H1 (cell line): ENCODE results near the gene PRXL2B. TPM values are rescaled to one million over a fixed set of nuclear protein-coding genes. Genes with fewer than 3 reads are reported as not detected.

Experiments
- CTCF ChIA-PET: fragments of 300-600 bp; sonication (Branson Sonifier 250); formaldehyde crosslinking; loops from one replicate; lab custom pipeline; 2021; ENCODE audit not compliant: partially characterized antibody; lab: Charles Lee
- POLR2A ChIA-PET: fragments of 300-600 bp; sonication (Branson Sonifier 250); formaldehyde crosslinking; loops from one replicate; lab custom pipeline; 2021; ENCODE audit warnings: inconsistent platforms; ENCODE audit not compliant: partially characterized antibody; lab: Charles Lee
- DNase-seq, 2 experiments: peaks; one replicate each; pipeline versions ENCODE4 v3.0.0 to v3.0.0-alpha.2; 2010 to 2022; ENCODE audit warnings: low spot score in 2 of 2, low read depth in 1 of 2, mixed read lengths in 1 of 2
- FAIRE-seq: peaks from 2 replicates; lab custom pipeline; 2011; peaks lifted over from hg19 to GRCh38; lab: Jason Lieb, UNC
- H2AFZ ChIP-seq: 2 replicates; pipeline ENCODE4 v1.8.1; 2012; ENCODE audit warnings: low read length, inconsistent platforms
- H2AK5ac ChIP-seq: 2 replicates; pipeline ENCODE4 v1.6.1; 2013; ENCODE audit warnings: low read depth, low read length
- H2BK120ac ChIP-seq: replicated peaks from 2 replicates; pipeline ENCODE3; 2013; ENCODE audit warnings: low read depth, low read length, inconsistent platforms
- H2BK12ac ChIP-seq: 2 replicates; pipeline ENCODE4 v1.6.1; 2013; ENCODE audit warnings: low read depth, low read length
- H2BK15ac ChIP-seq: 2 replicates; pipeline ENCODE4 v1.6.1; 2013; ENCODE audit warnings: low read length
- H2BK20ac ChIP-seq: 2 replicates; pipeline ENCODE4 v1.6.1; 2013; ENCODE audit warnings: low read length
- H2BK5ac ChIP-seq: 2 replicates; pipeline ENCODE4 v1.6.1; 2013; ENCODE audit warnings: low read depth, low read length
- H3K14ac ChIP-seq: 2 replicates; pipeline ENCODE4 v1.6.1; 2013; ENCODE audit warnings: inconsistent platforms; ENCODE audit not compliant: insufficient read length
- H3K18ac ChIP-seq: 2 replicates; pipeline ENCODE4 v1.6.1; 2013; ENCODE audit warnings: low read length; ENCODE audit errors: extremely low read depth
- H3K23ac ChIP-seq: 2 replicates; pipeline ENCODE4 v1.6.1; 2013; ENCODE audit warnings: inconsistent platforms; ENCODE audit not compliant: insufficient read length
- H3K23me2 ChIP-seq: 2 replicates; pipeline ENCODE4 v1.6.1; 2013; ENCODE audit warnings: low read depth, low read length
- H3K27ac ChIP-seq: 2 replicates; pipeline ENCODE4 v1.6.1; 2011; ENCODE audit warnings: low read depth, low read length, inconsistent platforms
- H3K27me3 ChIP-seq, 4 experiments: replicated peaks in 1 of 4; 1 replicate in 1 of 4; 2 replicates in 3 of 4; pipeline versions ENCODE4 v1.6.1 to v1.8.1; 2011 to 2013; ENCODE audit warnings: low read length in 3 of 4, mild to moderate bottlenecking in 3 of 4, inconsistent platforms in 2 of 4, mixed read lengths in 2 of 4, moderate library complexity in 1 of 4; ENCODE audit not compliant: control insufficient read depth in 3 of 4, insufficient read depth in 3 of 4; ENCODE audit errors: extremely low read depth in 1 of 4
- H3K36me3 ChIP-seq, 4 experiments: 2 replicates each; pipeline versions ENCODE4 v1.6.1 to v1.8.1; 2011 to 2013; ENCODE audit warnings: mild to moderate bottlenecking in 4 of 4, low read length in 3 of 4, moderate library complexity in 2 of 4, control low read depth in 1 of 4, inconsistent platforms in 1 of 4; ENCODE audit not compliant: insufficient read depth in 4 of 4, control insufficient read depth in 2 of 4
- H3K4ac ChIP-seq: replicated peaks from 2 replicates; pipeline ENCODE3; 2013; ENCODE audit warnings: low read length, low read depth, mixed read lengths, inconsistent platforms; ENCODE audit not compliant: insufficient read length
- H3K4me1 ChIP-seq, 4 experiments: replicated peaks in 1 of 4; 1 replicate in 1 of 4; 2 replicates in 3 of 4; pipeline versions ENCODE4 v1.6.1 to v1.8.1; 2011 to 2013; ENCODE audit warnings: low read length in 3 of 4, inconsistent platforms in 2 of 4, mixed read lengths in 1 of 4; ENCODE audit not compliant: insufficient read depth in 4 of 4, control insufficient read depth in 3 of 4
- H3K4me2 ChIP-seq, 2 experiments: 2 replicates each; pipeline versions ENCODE4 v1.6.1 to v1.8.1; 2011 to 2013; ENCODE audit warnings: low read depth in 2 of 2, low read length in 2 of 2, control low read depth in 1 of 2, inconsistent platforms in 1 of 2, mild to moderate bottlenecking in 1 of 2; ENCODE audit not compliant: insufficient read depth in 1 of 2
- H3K4me3 ChIP-seq, 4 experiments: fragments of 200-600, 300-600 bp in 1 of 4; sonication (generic), shearing (Covaris generic), sonication (Bioruptor Twin) in 1 of 4; 2 replicates each; pipeline versions ENCODE4 v1.5.1 to v1.8.1; 2011 to 2016; ENCODE audit warnings: low read length in 4 of 4, low read depth in 3 of 4, control low read depth in 2 of 4, inconsistent platforms in 2 of 4, mild to moderate bottlenecking in 2 of 4, mixed read lengths in 1 of 4, moderate library complexity in 1 of 4; ENCODE audit not compliant: insufficient read depth in 2 of 4; ENCODE audit errors: extremely low read depth in 1 of 4
- H3K56ac ChIP-seq: replicated peaks from 2 replicates; pipeline ENCODE3; 2013; ENCODE audit warnings: low read depth, mild to moderate bottlenecking, mixed read lengths, low read length, inconsistent platforms; ENCODE audit not compliant: insufficient read length
- H3K79me1 ChIP-seq: 2 replicates; pipeline ENCODE4 v1.6.1; 2013; ENCODE audit warnings: low read depth, low read length, control low read depth
- H3K79me2 ChIP-seq, 2 experiments: 2 replicates each; pipeline versions ENCODE4 v1.6.1 to v1.8.1; 2012 to 2013; ENCODE audit warnings: low read length in 2 of 2, mild to moderate bottlenecking in 2 of 2, inconsistent platforms in 1 of 2; ENCODE audit not compliant: insufficient read depth in 2 of 2, control insufficient read depth in 1 of 2
- H3K9ac ChIP-seq, 4 experiments: replicated peaks in 1 of 4; 1 replicate in 1 of 4; 2 replicates in 3 of 4; pipeline versions ENCODE4 v1.6.1 to v1.8.1; 2011 to 2013; ENCODE audit warnings: low read depth in 3 of 4, low read length in 3 of 4, control low read depth in 2 of 4, mild to moderate bottlenecking in 2 of 4, moderate library complexity in 2 of 4, inconsistent platforms in 1 of 4; ENCODE audit errors: extremely low read depth in 1 of 4
- H3K9me3 ChIP-seq, 2 experiments: 2 replicates each; pipeline versions ENCODE4 v1.6.1 to v1.8.1; 2012 to 2013; ENCODE audit warnings: mild to moderate bottlenecking in 2 of 2, moderate library complexity in 2 of 2, control low read depth in 1 of 2, inconsistent platforms in 1 of 2, low read depth in 1 of 2, low read length in 1 of 2, mixed read lengths in 1 of 2; ENCODE audit not compliant: insufficient read depth in 2 of 2
- H4K20me1 ChIP-seq, 2 experiments: replicated peaks in 1 of 2; 2 replicates each; pipeline versions ENCODE3 to v1.8.1; 2011 to 2013; ENCODE audit warnings: inconsistent platforms in 2 of 2, low read length in 2 of 2, mild to moderate bottlenecking in 1 of 2; ENCODE audit not compliant: insufficient read depth in 2 of 2, control insufficient read depth in 1 of 2
- H4K5ac ChIP-seq: 2 replicates; pipeline ENCODE4 v1.6.1; 2013; ENCODE audit warnings: low read length, low read depth, mixed read lengths, inconsistent platforms; ENCODE audit not compliant: insufficient read length
- H4K8ac ChIP-seq: 2 replicates; pipeline ENCODE4 v1.8.0; 2013; ENCODE audit warnings: mild to moderate bottlenecking, moderate library complexity, low read length, inconsistent platforms; ENCODE audit not compliant: insufficient read depth; ENCODE audit errors: extremely low read depth
- H4K91ac ChIP-seq: replicated peaks from 2 replicates; pipeline ENCODE3; 2013; ENCODE audit warnings: low read length, mixed read lengths, inconsistent platforms; ENCODE audit not compliant: insufficient read length
- NANOG ChIP-seq: IDR thresholded peaks from 2 replicates; pipeline ENCODE4 v1.6.1; 2011; ENCODE audit warnings: low read length, low read depth, mild to moderate bottlenecking, inconsistent platforms; ENCODE audit not compliant: insufficient read depth, poor library complexity, severe bottlenecking
- WGBS, 2 experiments: shearing (Covaris generic) in 1 of 2; methylation state at CpG; one replicate each; pipeline versions ENCODE4 v1.1.6 to v1.1.7; 2013 to 2015; ENCODE audit warnings: low lambda C conversion rate in 2 of 2, mixed read lengths in 2 of 2, inconsistent platforms in 1 of 2, low coverage in 1 of 2, missing lambda C conversion rate in 1 of 2; ENCODE audit not compliant: insufficient replicate concordance in 2 of 2, insufficient coverage in 1 of 2, insufficient read length in 1 of 2; ENCODE audit errors: extremely low coverage in 1 of 2, missing lambda C conversion rate in 1 of 2; 5-methylcytosine and 5-hydroxymethylcytosine counted together
- polyA plus RNA-seq, 7 experiments: library from polyadenylated mRNA; depleted of rRNA in 3 of 7; stranded (reverse) in 5 of 7; unstranded in 2 of 7; fragments of >200 nt in 5 of 7; fragments of 200-250 nt in 2 of 7; gene quantifications; 1 replicate in 5 of 7; 2 replicates in 1 of 7; 4 replicates in 1 of 7; pipeline versions ENCODE4 v1.2.1 to v1.2.3, GENCODE V29; 2011 to 2013; ENCODE audit warnings: missing spikeins in 2 of 7, mixed read lengths in 2 of 7
- total RNA-seq: library from RNA; stranded (reverse); fragmentation: NEBNext Ultra II Directional; extraction: Animal tissue kit (Norgen Biotek cat#: 25700); gene quantifications from 2 replicates; pipeline ENCODE4 v1.2.1, GENCODE V29; 2021

The PRXL2B gene
- total and polyA plus RNA-seq, 2 of the 8 experiments (the other 6 are each of a cell fraction or from before 2014, with no cell fraction given): 35.3 to 46.0 TPM

DNA sequence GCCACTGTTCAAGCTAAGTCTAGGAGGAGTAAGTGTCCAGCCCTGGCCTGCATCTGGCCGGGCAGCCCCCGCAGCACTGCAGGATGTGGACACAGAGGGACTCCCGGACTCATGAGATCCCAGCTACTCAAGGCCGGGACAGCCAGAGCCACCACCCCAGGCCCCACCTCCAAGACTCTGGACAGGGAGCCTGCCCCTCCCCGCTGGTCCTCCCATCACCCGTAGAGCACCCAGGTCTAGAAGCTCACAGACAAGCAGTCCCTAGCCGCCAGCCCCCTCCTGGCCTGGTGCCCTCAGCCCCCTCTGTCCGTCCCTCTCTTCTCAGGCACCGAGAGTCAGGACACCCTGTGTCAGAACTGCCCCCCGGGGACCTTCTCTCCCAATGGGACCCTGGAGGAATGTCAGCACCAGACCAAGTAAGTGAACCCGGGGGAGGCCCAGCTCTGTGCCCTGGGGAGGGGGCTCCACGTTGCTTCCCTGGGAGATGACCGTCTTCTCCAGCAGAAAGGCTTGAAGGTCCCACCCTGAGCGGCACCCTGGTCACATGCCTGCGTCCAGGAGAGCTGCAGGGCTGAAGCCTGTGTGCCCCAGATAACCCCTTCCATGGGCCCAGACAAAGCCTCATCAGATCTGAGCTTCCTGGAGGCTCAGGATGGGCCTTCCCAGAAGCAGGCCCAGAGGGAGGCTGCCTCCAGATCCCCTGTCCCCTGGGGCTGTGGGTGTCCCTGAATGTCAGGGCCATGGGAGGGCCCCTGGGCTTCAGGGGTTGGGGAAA lies 26.1 kb upstream of the PRXL2B start:
- 90% methylated on average over 10 of the region's 15 CpGs; no CpG with 5 or more reads in 1 of the 2 experiments for WGBS, 2 experiments
- Histone ChIP-seq H4K20me1 (no peaks in the 10 kb centered on the region), H4K91ac (no peak overlapping the region), H3K79me1 (no peaks in the 10 kb centered on the region), H3K27ac (no peak overlapping the region), H3K4ac (no peak overlapping the region), H3K4me3 (no peak overlapping the region), H4K5ac (no peak overlapping the region), H2BK20ac (no peak overlapping the region), H2BK5ac (no peak overlapping the region), H2AK5ac (no peak overlapping the region), H3K4me2 (no peak overlapping the region), H3K36me3 (no peaks in the 10 kb centered on the region), H3K23ac (no peak overlapping the region), H3K14ac (no peak overlapping the region), H2BK12ac (no peak overlapping the region), H2BK120ac (no peak overlapping the region), H3K56ac (no peak overlapping the region), H4K8ac (no peak overlapping the region; the same call in 1 of the 2 replicates), H3K4me1 (peaks cover 0 to 6% (median 3%) of the 10 kb centered on the region in 4 experiments; a peak in 3 of 7 replicates), H3K9ac (no peak overlapping the region), H2BK15ac (no peak overlapping the region), H3K27me3 (no peaks in the 10 kb centered on the region), H3K79me2 (no peaks in the 10 kb centered on the region), H3K9me3 (no peaks in the 10 kb centered on the region; a peak in 1 of 4 replicates), H3K18ac (no peak overlapping the region), H2AFZ (no peak overlapping the region), H3K23me2 (no peaks in the 10 kb centered on the region)
- POLR2A ChIA-PET: interaction anchor here (1.0 to 1.2 kb wide), 2 partner anchors 13 to 31 kb away, joined by 3 to 4 read pairs; no protein-coding TSS in a partner anchor
- CTCF ChIA-PET: interaction anchor here (0.8 to 3.4 kb wide), 27 partner anchors 10 to 797 kb away, joined by 3 to 33 read pairs (median 4); partner anchors contain the start of gene PANK4
- no peak for DNase-seq
- TF ChIP-seq NANOG: no peak
- FAIRE-seq: no peak
